HG02642 (cell line): ENCODE measurements around the gene BBX.
"Not testable (repeated sequence)": the region's sequence is repeated elsewhere in the genome, so short reads cannot be mapped to it uniquely, and the experiment has no call there.

ENCODE experiments used
- ATAC-seq: cut with Tn5 transposase; IDR thresholded peaks from one replicate; pipeline ENCODE4 v1.9.1; 2021; ENCODE audit warnings: mild to moderate bottlenecking; ENCODE audit not compliant: unreplicated experiment, poor library complexity

The BBX gene

DNA sequence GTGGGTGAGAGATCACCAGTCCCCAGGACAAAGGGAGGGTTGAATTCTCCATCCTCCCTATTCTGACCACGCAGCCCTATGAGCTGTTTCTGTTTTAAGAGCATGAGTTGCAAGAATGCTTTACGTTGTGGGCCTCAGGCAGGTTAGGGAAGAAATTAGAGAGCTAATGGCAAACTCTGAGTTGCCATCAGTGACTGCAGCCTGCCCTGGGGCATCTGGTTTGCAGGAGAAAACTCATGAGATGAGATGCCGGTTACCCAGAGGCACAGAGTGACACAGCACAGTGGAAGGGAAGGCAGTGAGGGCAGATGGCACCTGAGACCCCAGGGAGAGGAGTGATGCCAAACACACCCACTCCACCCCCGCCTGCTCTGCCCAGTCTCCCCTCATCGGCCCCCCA, 302.8 kb downstream of the BBX start:
- ATAC-seq, result no peak

DNA sequence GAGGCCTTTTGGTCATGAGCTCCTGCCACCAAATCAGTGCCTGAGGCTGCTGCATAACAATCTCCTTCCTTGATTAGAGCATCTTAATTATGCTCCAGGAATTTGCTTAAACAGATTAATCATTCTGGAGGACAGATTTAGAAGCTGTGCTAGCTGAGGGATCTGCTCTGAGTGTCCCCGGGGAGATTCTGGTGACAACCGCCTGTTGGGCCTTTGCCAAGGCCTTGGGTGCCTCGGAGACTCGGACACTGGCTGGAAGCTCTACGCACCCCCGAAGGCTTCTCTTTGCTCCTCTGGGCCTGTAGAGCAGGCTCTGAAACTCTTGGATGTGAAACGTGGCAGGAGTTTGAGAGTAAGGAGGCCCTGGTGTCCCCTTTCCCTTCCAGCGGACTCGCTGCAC, 304.0 kb downstream of the BBX start:
- ATAC-seq, result no peak

DNA sequence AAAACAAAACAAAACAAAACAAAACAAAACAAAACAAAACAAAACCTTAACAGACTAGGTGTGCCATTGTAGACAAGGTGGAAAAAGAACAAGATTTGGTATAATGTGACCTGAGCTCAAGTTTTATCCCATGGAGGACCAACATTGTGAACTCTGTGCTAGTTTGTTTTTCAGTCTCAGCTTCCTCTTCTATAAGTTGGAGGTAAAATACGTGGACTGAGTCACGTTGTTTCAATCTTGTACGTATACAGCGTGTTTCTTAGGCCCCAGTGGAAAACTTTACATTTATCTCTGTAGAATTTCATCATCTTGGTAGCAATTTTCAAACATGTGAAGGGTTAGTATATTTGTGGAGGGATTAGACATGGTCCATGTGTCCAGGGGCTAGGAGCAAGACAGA, 306.4 kb downstream of the BBX start:
- ATAC-seq, result no peak

DNA sequence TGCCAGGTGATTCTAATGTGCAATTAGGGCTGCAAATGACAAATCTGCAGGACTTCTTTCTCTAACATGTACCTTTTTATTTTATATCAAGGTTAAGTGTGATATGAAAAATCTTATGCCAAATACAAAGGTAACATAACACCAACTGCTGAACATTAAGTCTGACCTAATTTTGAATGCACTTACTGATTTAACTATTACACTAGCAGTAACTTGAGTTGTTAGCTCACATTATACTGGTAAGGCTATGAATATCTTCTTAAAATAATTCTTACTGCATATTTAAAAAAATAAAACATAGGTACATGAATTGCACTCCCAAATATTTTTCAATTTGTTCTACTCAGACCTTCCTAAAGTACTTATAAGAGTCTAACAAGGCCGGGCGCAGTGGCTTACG, 308.8 kb downstream of the BBX start:
- ATAC-seq, result no peak

DNA sequence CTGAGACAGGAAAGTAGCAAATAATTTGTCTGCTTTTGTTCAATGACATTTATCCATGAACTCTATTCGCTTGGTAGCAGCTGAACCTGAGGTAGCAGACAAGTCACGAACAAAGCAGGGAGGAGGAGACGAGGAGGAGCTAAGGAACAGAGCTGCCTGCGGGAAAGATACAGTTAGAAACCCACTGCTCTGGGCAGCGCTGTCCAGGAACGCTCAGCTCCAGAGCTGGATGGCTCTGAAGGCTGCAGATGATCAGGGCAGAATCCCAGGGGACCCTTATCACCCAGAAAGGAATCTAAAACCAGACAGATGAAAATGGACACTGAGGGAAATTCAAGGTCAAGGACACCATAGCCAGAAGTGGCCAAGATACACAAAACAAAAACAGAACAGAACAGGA, 310.3 kb downstream of the BBX start:
- no peak for ATAC-seq

DNA sequence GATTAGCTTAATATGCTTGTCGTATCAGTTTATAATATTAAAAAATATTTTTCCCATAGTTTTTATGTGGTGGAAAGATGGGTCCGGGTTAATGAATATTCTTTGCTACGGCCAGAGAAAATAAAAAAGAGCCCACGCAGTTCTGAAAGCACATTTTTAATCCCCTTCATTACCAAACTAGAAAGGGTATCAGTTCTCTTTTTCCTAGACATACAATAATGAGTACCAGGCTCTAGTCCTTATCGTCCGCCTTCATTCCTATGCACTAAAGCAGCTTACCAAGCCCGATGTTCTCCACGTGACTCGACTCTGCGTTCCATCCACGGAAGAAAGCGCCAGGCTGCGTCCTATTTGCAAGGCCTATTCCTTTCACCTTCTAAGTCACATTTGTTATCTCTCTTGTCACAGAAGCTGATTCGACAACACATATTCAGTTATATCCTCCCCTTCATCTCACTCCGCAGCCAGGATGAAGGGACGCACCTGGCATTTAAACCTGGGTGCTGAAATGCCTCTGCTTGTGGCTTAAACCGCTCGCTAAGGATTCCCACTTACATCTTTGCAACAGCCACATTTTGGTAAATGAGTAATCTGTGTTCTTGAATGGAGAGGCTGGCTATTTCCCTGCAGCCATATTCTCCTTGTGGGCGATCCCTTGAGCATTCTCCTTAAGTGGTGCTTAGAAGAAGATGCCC, 311.1 kb downstream of the BBX start:
- no peak for ATAC-seq

DNA sequence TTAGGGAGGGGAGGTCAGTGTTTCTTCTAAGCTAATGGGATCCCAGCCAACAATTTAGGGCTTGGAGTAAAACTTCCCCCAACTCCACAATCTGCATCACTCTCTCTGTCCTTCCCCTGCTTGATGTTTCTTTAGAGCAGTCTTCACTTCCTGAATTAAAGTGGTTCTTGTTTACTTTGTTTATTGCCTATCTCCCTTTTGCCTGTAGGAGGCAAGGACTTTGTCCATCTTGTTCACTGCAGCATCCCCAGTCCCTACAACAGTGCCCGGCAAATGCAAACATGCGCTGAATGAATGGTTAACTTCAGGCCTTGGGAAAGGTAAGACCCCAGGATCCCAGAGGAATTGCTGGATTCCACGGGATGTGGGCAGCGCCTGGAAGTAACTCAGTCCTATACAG, 312.2 kb downstream of the BBX start:
- ATAC-seq, result not testable (repeated sequence)

DNA sequence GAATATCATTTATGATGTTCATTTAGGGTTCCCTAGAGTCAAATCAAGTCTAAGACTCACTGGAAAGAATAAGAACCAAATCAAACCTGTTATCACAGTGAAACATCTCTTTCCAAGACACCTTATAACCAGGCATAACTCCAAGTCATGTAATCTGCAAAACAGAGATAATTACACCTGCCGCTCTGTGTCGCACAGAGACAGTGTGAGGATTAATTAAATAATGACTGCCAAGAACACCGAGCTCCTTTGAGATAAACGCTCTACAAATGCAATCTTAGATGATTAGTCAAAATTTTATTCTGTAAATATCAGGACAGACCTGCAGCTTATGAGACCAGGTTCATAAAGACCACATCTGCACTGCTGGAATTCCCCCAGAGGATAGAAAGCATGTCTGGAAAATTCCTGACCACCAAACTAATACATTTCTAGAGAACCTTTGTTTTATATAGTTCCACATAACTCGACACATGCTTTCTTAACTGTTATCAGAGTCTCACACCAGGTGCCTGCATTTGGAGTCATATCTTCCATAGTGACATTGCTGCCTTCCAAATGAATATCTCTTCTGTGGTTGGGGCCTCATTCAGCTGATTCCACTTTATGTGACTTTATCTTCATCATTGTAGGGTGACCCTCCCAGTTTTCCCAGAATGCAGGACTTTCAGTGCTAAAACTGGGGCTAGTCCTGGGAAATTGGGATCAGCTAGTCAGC, 315.3 kb downstream of the BBX start:
- ATAC-seq, result no peak

DNA sequence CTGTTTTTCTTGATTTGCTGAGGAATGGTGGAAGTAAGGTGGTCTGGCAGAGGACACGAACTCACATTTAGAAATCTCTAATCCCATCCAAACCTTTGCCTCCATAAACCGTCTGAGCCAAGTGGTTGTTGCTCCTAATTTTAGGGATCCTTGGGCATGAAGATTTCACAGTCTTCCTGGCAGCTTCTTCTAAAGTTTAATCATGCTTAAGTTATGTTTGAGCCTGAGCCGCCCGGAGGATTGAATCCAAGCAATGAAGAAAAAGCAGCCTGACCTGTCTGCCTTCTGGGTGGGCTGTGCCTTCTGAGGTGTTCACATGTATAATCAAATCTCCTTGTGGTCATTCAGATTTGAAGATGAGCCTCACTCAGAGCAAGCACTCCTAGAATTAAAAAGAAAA, 319.1 kb downstream of the BBX start:
- ATAC-seq, result no peak

DNA sequence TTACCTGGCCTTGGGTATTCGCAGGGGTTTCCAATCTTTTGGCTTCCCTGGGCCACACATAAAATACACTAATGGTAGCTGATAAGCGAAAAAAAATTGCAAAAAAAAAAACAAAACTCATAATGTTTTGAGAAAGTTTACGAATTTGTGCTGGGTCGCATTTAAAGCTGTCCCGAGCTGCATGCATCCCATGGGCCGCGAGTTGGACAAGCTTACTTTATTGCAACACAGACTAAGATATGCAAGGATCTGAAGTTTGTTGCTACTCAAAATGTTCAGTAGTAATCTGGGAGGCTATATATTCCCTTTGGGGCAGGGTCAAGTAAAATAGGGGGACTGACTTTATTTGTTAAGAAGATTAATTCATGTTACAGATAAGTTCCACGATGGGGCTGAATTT, 320.2 kb downstream of the BBX start:
- no peak for ATAC-seq

DNA sequence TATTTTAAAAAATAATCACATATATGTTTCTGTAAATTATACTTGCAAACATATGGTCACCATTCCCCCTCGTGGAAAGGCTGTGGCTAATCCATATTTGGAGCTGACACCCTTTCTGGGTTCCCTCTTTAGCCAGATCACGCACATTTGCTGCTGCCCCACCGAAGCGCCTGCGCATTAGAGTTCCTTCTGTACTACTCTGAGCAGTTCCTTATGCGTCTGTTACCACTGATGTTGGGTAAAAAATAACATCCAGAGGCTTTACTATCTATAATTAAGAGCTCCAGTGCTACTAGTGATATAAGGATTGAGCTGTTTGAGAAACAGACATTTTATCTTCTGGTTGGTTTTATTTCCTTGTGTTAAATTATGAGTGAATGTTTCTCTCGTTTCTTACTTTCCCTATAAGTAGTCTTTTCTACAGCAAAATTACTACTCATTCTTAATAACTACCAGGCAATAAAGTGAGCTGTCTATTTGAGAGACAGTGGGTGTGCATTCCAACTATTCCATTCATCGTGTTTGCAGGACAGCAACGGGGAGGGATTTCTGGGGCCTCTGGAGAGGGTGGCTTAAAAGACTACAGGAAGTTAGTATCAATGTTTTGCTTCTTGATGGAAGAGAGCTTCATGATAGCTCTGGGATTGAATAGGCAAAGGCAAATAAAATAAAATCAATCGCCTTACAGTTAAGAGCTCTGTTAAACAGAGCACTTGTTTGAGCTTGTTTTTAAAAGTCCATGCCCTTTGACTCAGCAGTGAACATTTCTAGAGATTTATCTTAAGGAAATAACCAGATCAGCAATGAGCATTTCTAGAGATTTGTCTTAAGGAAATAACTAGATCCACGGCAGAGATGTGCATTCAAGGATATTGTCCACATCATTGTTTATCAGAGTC, 322.9 kb downstream of the BBX start:
- no peak for ATAC-seq

DNA sequence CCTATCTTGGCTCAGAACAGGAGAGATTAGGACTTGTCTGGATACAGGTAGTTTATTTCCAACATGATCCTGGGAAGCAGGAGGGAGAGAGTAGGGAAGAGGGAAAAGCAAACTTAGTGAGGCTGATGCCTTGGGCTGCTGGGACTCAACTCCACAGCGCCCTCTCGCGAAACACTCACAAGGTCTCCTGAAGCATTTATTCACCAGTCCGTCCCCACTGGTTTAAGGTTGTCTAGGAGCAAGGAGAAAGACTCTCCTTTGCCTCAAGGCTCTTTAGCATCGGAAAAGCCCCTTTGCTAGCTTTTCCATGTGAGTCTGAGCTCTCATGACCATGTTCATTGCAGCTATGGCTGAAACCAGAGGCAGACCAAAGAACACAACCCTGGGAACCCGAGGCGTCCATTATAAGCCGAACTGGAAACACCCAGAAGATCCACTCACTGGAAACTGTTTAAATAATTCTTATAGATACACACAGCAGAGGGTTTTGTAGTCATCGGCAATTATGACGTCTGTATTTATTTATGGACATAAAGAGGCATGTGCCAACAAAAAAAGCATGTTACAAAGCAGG, 323.6 kb downstream of the BBX start:
- ATAC-seq, result no peak

DNA sequence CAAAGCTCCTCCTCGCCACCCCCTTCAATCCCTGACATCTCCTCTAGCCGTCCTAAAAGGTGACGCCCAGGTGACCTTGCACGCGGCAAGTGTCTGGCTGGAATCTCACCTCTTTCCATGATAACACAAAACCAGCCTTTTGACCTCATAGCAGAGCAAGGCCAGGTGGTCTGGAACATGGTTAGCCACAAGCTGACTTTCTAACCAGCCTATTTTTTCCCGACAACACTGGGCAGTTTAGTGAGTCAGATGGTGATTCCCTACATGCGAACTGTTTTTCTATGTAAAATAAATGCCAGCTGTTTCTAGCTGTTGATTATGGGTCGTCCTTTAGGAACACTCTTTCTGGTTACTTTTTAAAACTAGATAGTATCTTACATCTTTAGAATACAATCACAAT, 325.0 kb downstream of the BBX start:
- ATAC-seq, result no peak

DNA sequence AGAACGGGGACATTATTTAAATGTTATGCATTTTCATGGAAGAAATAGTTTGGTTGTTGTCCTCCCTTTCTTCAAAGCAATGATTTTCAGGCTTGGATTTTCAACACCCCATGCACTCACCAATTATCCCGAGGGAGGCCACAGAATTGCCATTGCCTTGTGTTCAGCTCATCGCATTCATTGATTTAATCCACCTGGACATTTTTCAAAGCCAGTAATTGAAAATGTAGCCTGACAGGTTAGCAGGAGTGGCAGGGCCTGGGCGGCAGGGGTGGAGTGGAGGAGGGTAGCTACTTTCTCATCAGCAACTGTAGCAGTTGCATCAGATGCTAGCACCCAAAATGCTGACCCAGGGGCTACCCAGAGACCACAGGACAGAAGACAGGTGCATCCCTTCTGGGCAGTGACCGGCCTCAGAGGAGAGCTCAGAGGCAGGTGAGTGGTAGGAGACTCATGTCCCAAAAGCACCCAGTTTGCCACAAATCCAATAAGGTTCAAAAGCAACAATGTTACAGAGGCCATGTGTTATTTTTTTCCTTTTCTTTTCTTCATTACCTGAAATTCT, 325.7 kb downstream of the BBX start:
- no peak for ATAC-seq

DNA sequence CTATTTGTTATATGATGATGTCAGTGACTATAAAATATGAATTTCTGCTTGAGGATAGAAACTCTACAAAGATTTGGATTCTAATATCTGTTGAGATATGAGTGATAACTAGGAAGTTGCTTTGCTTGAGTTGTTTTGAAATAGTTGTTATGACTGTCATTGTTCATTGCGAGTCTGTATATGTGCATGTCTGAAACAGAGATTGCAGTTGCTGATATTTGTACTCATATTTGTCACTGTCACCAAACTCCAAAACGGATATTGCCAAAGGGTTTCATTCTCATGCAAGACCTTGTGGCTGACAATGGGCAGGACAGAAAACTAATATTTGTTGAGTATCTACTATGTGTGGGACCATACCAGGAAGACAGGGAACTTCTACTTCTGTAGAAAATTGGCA, 327.9 kb downstream of the BBX start:
- ATAC-seq, result peak; percentile 58

DNA sequence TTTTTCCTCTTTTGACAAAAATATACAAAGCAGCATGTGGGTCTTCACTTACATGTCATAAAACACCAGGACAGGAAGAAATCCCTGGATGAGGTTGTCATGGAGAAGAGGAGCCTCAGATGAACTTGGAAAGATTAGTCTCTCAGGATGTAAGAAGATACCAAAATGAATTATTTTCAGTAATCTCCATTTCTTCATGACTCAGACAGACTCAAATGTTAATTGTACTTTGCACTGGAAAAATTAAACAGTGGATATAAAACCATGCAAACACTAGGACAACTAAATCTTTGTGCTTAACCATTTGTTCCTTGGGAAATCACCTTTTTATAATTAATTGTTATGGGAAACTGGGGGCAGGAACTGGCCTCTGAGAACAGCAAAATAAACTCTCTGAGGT, 331.1 kb downstream of the BBX start:
- ATAC-seq, result no peak

DNA sequence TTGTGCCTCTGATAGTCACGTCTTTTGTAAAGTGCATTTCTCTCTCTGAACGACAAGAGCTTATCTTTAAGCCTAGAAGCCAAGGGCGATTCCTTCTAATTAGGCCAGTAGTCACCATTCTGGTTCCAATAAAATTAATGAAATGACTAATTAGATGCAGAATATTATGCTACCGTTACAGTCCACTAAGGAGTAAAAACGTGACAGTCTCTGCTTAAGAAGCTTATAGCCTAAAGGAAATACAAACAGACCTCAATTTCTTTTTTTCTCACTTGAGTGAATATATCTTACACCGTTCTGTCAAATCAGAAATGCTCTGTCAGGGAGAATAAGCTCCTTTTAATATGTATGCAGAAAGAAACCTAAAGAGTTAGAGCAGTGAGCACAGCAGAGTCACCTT, 332.0 kb downstream of the BBX start:
- ATAC-seq, result no peak

DNA sequence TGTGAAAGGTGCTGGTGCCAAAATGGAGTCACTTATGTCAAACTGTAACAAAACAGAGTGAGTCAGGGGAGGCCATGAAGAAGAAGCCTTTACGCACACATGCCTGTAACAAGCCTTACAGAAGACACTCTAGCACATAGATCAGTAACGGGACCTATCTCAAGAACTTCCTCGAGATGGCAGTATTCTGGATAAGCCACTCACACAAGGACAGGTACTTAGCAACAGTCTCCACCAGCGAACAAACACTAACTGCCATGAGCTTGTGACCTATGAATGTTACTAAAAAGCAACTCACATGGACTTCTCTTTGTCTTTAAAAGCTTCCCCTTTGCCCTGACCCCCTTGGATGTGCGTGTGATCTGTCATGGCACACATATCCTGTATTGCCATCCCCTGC, 332.9 kb downstream of the BBX start:
- ATAC-seq, result no peak

DNA sequence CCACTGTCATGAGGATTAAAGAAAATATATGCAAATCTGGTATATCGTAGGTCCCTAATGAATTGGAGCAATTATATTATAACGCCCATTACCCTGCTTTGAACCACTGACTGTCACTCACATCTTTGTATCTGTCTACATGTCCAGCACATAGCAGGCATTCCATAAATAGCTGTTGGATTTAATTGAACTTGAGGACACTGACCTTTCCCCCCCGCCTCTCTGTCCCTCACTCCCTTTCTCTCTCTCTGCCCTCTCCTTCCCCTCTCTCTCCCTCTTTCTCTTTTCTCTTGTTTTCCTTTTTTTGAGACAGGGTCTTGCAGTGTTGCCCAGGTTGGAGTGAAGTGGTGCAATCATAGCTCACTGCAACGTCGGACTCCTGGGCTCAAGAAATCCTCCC, 335.1 kb downstream of the BBX start:
- ATAC-seq, result no peak

DNA sequence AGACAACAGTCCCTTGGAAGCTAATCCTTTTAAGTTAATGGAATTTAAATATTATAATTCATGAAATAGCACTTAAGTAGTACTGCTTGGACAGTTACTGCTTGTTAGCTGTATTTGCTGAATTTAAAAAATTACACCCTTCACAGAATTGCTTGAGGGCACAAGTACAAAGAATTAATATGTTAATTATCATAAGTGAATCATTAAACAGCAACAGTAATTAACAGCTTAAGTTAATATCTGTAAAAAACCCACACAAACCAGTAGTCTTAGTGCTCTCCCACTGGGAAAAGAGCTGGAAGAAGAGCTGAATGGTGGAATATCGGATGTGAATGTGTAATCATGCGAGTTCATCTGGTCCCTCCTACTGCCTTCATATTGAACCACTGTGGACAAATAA, 336.1 kb downstream of the BBX start:
- no peak for ATAC-seq
